GM12873 (cell line): ENCODE results near the gene MGA.

Experiments used
- CTCF ChIP-seq: IDR thresholded peaks from 2 replicates; pipeline ENCODE4 v1.5.1; 2012; ENCODE audit warnings: low read depth, mild to moderate bottlenecking, moderate library complexity, low read length, control low read depth; ENCODE audit not compliant: insufficient read depth; ENCODE audit errors: missing control alignments

Gene MGA

GRCh38 chr15:41822471-41822870, 162.3 kb downstream of the MGA start:
- no peak for TF ChIP-seq CTCF
